GM12872 (cell line): Measurements from ENCODE around the gene C10orf90.

Source experiments
- TF ChIP-seq, protein P1 (sequence below): IDR thresholded peaks from 3 replicates; pipeline ENCODE4 v1.5.1; 2011; ENCODE audit warnings: low read depth, mild to moderate bottlenecking, low read length, moderate library complexity; ENCODE audit not compliant: insufficient read depth

C10orf90 gene

DNA sequence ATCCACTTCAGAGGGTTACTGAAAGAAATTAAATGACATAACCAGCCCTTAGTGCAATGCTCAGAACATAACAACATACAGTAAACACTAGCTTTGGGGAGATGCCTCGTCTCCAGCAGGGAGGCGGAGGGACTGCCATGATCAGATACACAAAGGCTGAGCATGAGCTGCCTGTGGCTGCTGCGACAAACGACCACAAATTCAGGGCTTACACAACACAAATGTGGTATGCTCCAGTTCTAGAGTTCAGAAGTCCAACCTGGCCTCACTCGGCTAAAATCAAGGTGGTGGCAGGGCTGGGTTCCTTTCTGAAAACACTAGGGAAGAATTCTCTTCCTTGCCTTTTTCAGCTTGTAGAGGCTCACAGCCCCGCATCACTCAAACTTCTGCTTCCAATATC lies 154.0 kb downstream of the C10orf90 start:
- TF ChIP-seq, protein P1, sequence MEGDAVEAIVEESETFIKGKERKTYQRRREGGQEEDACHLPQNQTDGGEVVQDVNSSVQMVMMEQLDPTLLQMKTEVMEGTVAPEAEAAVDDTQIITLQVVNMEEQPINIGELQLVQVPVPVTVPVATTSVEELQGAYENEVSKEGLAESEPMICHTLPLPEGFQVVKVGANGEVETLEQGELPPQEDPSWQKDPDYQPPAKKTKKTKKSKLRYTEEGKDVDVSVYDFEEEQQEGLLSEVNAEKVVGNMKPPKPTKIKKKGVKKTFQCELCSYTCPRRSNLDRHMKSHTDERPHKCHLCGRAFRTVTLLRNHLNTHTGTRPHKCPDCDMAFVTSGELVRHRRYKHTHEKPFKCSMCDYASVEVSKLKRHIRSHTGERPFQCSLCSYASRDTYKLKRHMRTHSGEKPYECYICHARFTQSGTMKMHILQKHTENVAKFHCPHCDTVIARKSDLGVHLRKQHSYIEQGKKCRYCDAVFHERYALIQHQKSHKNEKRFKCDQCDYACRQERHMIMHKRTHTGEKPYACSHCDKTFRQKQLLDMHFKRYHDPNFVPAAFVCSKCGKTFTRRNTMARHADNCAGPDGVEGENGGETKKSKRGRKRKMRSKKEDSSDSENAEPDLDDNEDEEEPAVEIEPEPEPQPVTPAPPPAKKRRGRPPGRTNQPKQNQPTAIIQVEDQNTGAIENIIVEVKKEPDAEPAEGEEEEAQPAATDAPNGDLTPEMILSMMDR: no peak

DNA sequence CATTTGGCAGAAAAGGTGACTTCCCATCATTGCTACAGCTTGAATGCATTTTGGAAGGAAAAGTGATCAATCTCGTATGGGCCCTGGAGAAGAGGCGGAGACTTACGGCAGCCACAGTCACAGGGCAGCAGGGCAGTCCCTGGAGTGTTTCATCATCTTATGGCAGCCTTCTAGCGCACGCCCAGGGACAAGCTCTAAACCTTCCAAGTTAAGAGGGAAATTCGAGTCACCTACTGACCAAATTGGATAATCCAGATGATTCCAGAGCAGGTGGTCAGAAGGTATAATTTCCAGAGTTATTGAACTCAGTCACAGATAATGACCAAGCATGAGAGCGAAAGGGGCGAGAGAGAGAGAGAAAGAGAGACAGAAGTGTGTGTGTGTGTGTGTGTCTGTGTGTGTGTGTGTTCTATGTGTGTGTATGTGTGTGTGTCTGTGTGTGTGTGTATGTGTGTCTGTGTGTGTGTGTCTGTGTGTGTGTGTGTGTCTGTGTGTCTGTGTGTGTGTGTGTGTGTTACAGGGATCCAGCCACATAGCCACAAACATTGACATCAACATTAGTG lies 158.5 kb downstream of the C10orf90 start:
- TF ChIP-seq, protein P1: no peak

- TF ChIP-seq, protein P1: no peak
Observed at GRCh38 chr10:126509182-126509581, 161.3 kb downstream of the C10orf90 start.

- TF ChIP-seq, protein P1: no peak
Observed at GRCh38 chr10:126508535-126509040, 161.9 kb downstream of the C10orf90 start.

- TF ChIP-seq, protein P1: no peak
Observed at GRCh38 chr10:126504761-126505112, 165.8 kb downstream of the C10orf90 start.

DNA sequence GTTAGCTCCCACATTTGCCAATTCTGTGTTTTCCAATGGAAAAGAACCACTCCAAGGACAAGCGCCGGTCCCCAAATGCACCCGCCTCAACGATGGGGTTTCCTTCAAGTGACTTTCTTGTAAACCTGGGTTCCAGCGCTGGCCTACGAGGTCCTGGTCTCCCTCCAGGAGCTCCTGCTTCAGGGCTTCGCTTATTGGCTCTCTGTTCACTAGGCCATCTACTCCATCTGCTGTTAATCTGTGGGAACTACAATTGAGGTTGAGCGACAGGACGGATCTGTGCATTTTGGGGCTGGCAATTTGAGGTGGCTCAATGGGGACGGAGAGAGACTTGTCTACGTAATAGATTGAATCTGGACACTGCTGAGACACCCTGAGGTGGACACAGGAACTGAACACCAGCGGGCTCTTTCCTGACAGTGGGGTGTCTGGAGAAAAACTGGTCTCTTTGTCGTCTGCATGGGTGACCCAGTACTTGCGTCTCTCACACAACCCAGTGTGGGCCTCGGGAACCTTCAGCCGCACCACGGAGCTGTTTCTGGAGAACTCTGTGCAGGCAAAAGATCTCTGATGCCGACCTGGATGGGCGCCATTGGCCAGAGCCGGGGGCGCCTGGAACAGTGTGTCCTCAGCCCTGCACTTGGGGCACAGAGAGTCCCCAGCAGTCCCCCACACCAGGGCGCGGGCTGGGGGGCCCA lies 166.3 kb downstream of the C10orf90 start:
- TF ChIP-seq, protein P1: peak; percentile 45; the same call in 2 of the 3 replicates

DNA sequence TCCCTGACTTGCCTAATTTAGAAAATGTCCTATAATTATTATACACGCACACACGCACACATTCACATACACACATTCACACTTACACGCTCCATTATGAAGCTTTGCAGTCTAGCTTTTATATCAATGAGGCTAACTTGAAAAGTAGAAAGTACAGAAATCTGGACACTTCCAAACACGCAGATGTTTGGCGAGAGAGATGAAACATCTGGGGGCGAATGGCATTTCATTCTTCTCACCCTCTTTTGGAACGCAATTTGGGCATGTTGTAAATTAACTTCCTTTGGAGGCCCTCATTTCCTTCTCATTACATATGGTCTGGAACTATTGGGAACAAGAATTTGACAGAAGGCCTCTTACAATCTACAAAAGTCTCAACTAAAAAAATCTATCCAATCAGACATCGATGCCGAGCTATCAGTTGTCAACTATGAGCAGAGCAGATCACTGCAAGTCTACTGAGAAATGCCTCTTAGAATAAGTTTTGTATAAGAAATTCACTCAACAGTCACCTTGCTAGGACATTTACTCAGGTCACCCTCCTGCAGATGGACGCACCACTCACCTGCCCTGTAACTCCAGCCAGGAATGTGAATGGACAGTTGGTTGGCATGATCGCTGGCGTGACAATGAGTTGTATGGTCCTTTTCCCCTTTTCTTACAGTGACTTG lies 167.0 kb downstream of the C10orf90 start:
- TF ChIP-seq, protein P1: no peak
